HepG2 (cell line): ENCODE results near the gene ZCCHC7. TPM values are rescaled to one million over a fixed set of nuclear protein-coding genes. Genes with fewer than 3 reads are reported as not detected.

Experiments
- FOXO4 ChIP-seq: sonication (generic); formaldehyde crosslinking; conservative IDR thresholded peaks from 2 replicates; pipeline ENCODE4 v1.8.1; 2023; ENCODE audit warnings: missing genetic modification reagents
- HMG20B ChIP-seq: conservative IDR thresholded peaks from 2 replicates; pipeline ENCODE4 v1.6.1; 2016; ENCODE audit warnings: missing genetic modification reagents, missing compliant biosample characterization
- KAT8 ChIP-seq: IDR thresholded peaks from 2 replicates; pipeline ENCODE4 v1.6.1; 2016; ENCODE audit warnings: missing genetic modification reagents, missing compliant biosample characterization
- KDM5A ChIP-seq: fragments of 200-600 bp; sonication (generic); IDR thresholded peaks from 2 replicates; pipeline ENCODE4 v1.7.0; 2018; ENCODE audit warnings: antibody characterized with exemption, mild to moderate bottlenecking, low read length, borderline replicate concordance
- KLF6 ChIP-seq: IDR thresholded peaks from 2 replicates; pipeline ENCODE4 v1.8.0; 2016; ENCODE audit warnings: missing biosample characterization, missing genetic modification reagents
- NFKBIZ ChIP-seq: IDR thresholded peaks from 2 replicates; pipeline ENCODE4 v1.6.1; 2018; ENCODE audit warnings: missing genetic modification reagents, missing compliant biosample characterization
- NR3C1 ChIP-seq: sonication (generic); formaldehyde crosslinking; IDR thresholded peaks from 2 replicates; pipeline ENCODE4 v1.4.0; 2020; ENCODE audit warnings: missing genetic modification reagents
- NRL ChIP-seq: sonication (generic); formaldehyde crosslinking; IDR thresholded peaks from 2 replicates; pipeline ENCODE4 v1.5.0; 2020; ENCODE audit warnings: missing genetic modification reagents, mild to moderate bottlenecking, moderate library complexity, borderline replicate concordance
- PTBP1 ChIP-seq: fragments of 200-400 bp; formaldehyde crosslinking; IDR thresholded peaks from 2 replicates; pipeline ENCODE4 v1.6.1; 2018; ENCODE audit warnings: low read length, low read depth; ENCODE audit not compliant: poor library complexity, severe bottlenecking
- RARA ChIP-seq: IDR thresholded peaks from 2 replicates; pipeline ENCODE4 v1.6.1; 2016; ENCODE audit warnings: missing genetic modification reagents, missing compliant biosample characterization
- TFAP4 ChIP-seq: sonication (generic); IDR thresholded peaks from 2 replicates; pipeline ENCODE4 v1.6.1; 2016; ENCODE audit warnings: low read depth, borderline replicate concordance
- TGIF2 ChIP-seq: IDR thresholded peaks from 2 replicates; pipeline ENCODE4 v1.6.1; 2016; ENCODE audit warnings: control low read depth, missing compliant biosample characterization
- TOPORS ChIP-seq: sonication (generic); formaldehyde crosslinking; IDR thresholded peaks from 2 replicates; pipeline ENCODE4 v1.8.0; 2023; ENCODE audit warnings: mild to moderate bottlenecking, missing genetic modification reagents
- ZBTB37 ChIP-seq: sonication (generic); formaldehyde crosslinking; IDR thresholded peaks from 2 replicates; pipeline ENCODE4 v1.4.0; 2020; ENCODE audit warnings: mild to moderate bottlenecking, missing genetic modification reagents
- ZBTB38 ChIP-seq: sonication (generic); formaldehyde crosslinking; IDR thresholded peaks from 2 replicates; pipeline ENCODE4 v1.5.1; 2020; ENCODE audit warnings: mild to moderate bottlenecking, missing genetic modification reagents
- ZNF441 ChIP-seq: sonication (generic); formaldehyde crosslinking; IDR thresholded peaks from 2 replicates; pipeline ENCODE4 v1.7.0; 2021; ENCODE audit warnings: missing genetic modification reagents, borderline replicate concordance
- ZNF530 ChIP-seq: sonication (generic); formaldehyde crosslinking; IDR thresholded peaks from 2 replicates; pipeline ENCODE4 v1.5.0; 2020; ENCODE audit warnings: low read depth, mild to moderate bottlenecking, missing genetic modification reagents
- polyA plus RNA-seq, 8 experiments: library from polyadenylated mRNA; depleted of rRNA in 3 of 8; stranded (reverse) in 7 of 8; unstranded in 1 of 8; fragments of >200 nt; fragmentation: Illumina TruSeq in 4 of 8; extraction: Trizol in 4 of 8; gene quantifications; 2 replicates each; pipeline versions ENCODE4 v1.2.1 to v1.2.3, GENCODE V29; 2011 to 2016; ENCODE audit warnings: low read depth in 4 of 8, missing spikeins in 1 of 8, mixed read lengths in 1 of 8; ENCODE audit not compliant: insufficient read depth in 1 of 8
- total RNA-seq, 5 experiments: library from RNA; depleted of rRNA; stranded (reverse); fragments of >200 nt; fragmentation: Illumina TruSeq; extraction: Trizol; gene quantifications; 2 replicates each; pipeline ENCODE4 v1.2.3, GENCODE V29; 2016; ENCODE audit warnings: low read depth in 1 of 5

Gene ZCCHC7
- total and polyA plus RNA-seq, 2 of the 13 experiments (the other 11 are each of a cell fraction or from before 2014, with no cell fraction given) = 13.6 to 19.3 TPM

GRCh38 chr9:37381094-37381741 is 260.8 kb downstream of the ZCCHC7 start (continued):
- TF ChIP-seq ZNF441 (peak; percentile 82), NFKBIZ (0 out of 2 replicates have a peak, but pooled peaks have one; percentile 72), FOXO4 (0 out of 2 replicates have a peak, but pooled peaks have one; percentile 58), KDM5A (no peak), NRL (CRISPR knock-in tag) (peak; percentile 61; the same call in 1 of the 2 replicates), TOPORS (CRISPR knock-in tag) (0 out of 2 replicates have a peak, but pooled peaks have one; percentile 52), RARA (CRISPR knock-in tag) (0 out of 2 replicates have a peak, but pooled peaks have one; percentile 22), TGIF2 (no peak), PTBP1 (no peak), ZBTB38 (CRISPR knock-in tag) (0 out of 2 replicates have a peak, but pooled peaks have one; percentile 36), TFAP4 (peak; percentile 12; the same call in 1 of the 2 replicates), KAT8 (CRISPR knock-in tag) (peak; percentile 47; the same call in 1 of the 2 replicates), NR3C1 (no peak), HMG20B (CRISPR knock-in tag) (no peak), ZNF530 (no peak), KLF6 (CRISPR knock-in tag) (0 out of 2 replicates have a peak, but pooled peaks have one; percentile 64), ZBTB37 (peak; percentile 61; the same call in 1 of the 2 replicates)
- TF ChIP-seq, all 625 proteins: peak for 190
